Suppressor macrophage treated with lipopolysaccharide for 4 hours (primary cell): ENCODE data around the gene IRF2.

ENCODE experiments used
- DNase-seq: peaks from one replicate; pipeline ENCODE4 v3.0.0-alpha.2; 2020

The IRF2 gene

GRCh38 chr4:184450045-184450444 is 24.3 kb downstream of the IRF2 start:
- peak; percentile 66 for DNase-seq

GRCh38 chr4:184448821-184449220 is 25.5 kb downstream of the IRF2 start:
- DNase-seq = peak; percentile 90

- no peak for DNase-seq
Measured at GRCh38 chr4:184448141-184448540, 26.2 kb downstream of the IRF2 start.

GRCh38 chr4:184447664-184448063 is 26.7 kb downstream of the IRF2 start:
- DNase-seq = no peak

GRCh38 chr4:184446132-184446658 is 28.2 kb downstream of the IRF2 start:
- DNase-seq = no peak

- DNase-seq = peak; percentile 73
Measured at GRCh38 chr4:184444953-184445309, 29.4 kb downstream of the IRF2 start.

- DNase-seq = peak; percentile 43
Measured at GRCh38 chr4:184444215-184444952, 30.0 kb downstream of the IRF2 start.

- DNase-seq = no peak
Measured at GRCh38 chr4:184443318-184443717, 31.0 kb downstream of the IRF2 start.

- DNase-seq = no peak
Measured at GRCh38 chr4:184442314-184442635, 32.1 kb downstream of the IRF2 start.

GRCh38 chr4:184441461-184442313 is 32.7 kb downstream of the IRF2 start:
- no peak for DNase-seq

- no peak for DNase-seq
Measured at GRCh38 chr4:184440595-184441358, 33.6 kb downstream of the IRF2 start.

- no peak for DNase-seq
Measured at GRCh38 chr4:184439856-184440594, 34.3 kb downstream of the IRF2 start.

- no peak for DNase-seq
Measured at GRCh38 chr4:184439386-184439785, 35.0 kb downstream of the IRF2 start.

GRCh38 chr4:184438375-184438774 is 36.0 kb downstream of the IRF2 start:
- DNase-seq = no peak

- peak; percentile 55 for DNase-seq
Measured at GRCh38 chr4:184437565-184438265, 36.6 kb downstream of the IRF2 start.

GRCh38 chr4:184434501-184435066 is 39.8 kb downstream of the IRF2 start:
- no peak for DNase-seq

GRCh38 chr4:184434021-184434420 is 40.3 kb downstream of the IRF2 start:
- DNase-seq = no peak

- DNase-seq = peak; percentile 69
Measured at GRCh38 chr4:184433258-184433892, 41.0 kb downstream of the IRF2 start.

- peak; percentile 45 for DNase-seq
Measured at GRCh38 chr4:184432127-184432922, 42.0 kb downstream of the IRF2 start.

- no peak for DNase-seq
Measured at GRCh38 chr4:184430163-184430562, 44.2 kb downstream of the IRF2 start.
